ENCODE results near the gene PGM5. TPM values are rescaled to one million over a fixed set of nuclear protein-coding genes. Genes with fewer than 3 reads are reported as not detected.

The PGM5 gene
- total and polyA plus RNA-seq, 2 of the 8 experiments (the other 6 are each of a cell fraction or from before 2014, with no cell fraction given): not detected

GRCh38 chr9:68426755-68427154 lies 70.3 kb downstream of the PGM5 start (continued):
- TF ChIP-seq CTCF (IDR thresholded peaks at IDR 0.05; ENCODE audit: control extremely low read depth in 1 of 3, insufficient read depth in 1 of 3, low read depth in 1 of 3, low read length in 3 of 3) (no peak), CHD2 (IDR thresholded peaks at IDR 0.05; ENCODE audit: low read length) (no peak), SIN3A (conservative IDR thresholded peaks at IDR 0.05 in 1 of 2, IDR thresholded peaks at IDR 0.05 in 1 of 2; ENCODE audit: low read depth in 1 of 2, low read length in 2 of 2) (no peak), TBP (IDR thresholded peaks at IDR 0.05; ENCODE audit: low read depth, low read length) (no peak), USF2 (IDR thresholded peaks at IDR 0.05; ENCODE audit: low read length) (no peak), GABPA (IDR thresholded peaks at IDR 0.05; ENCODE audit: borderline replicate concordance, insufficient read depth, low read length) (no peak), JUND (IDR thresholded peaks at IDR 0.05; ENCODE audit: low read length) (no peak)
